HCT116 (cell line): ENCODE data around the gene FBN1. TPM values are rescaled to one million over a fixed set of nuclear protein-coding genes. Genes with fewer than 3 reads are reported as not detected.

Experiments used
- ATAC-seq: fragments of 200-7000 bp; cut with Tn5 transposase; 2 replicates; pipeline ENCODE4 v1.9.1; 2020; ENCODE audit warnings: mild to moderate bottlenecking, moderate library complexity
- BruUV-seq: library from RNA; stranded (reverse); fragments of 400-500 nt; replicated peaks from 2 replicates; lab custom pipeline; 2021; lab: Mats Ljungman, UMichigan
- CTCF ChIA-PET: fragments of 300-600 bp; sonication (Branson Sonifier 250); formaldehyde crosslinking; loops from one replicate; lab custom pipeline; 2021; ENCODE audit warnings: antibody characterized with exemption; lab: Charles Lee
- POLR2A ChIA-PET: fragments of 300-600, 350-600 bp; sonication (Branson Sonifier 250); formaldehyde crosslinking; loops from one replicate; lab custom pipeline; 2021; ENCODE audit warnings: antibody characterized with exemption; lab: Charles Lee
- RAD21 ChIA-PET, 2 experiments: fragments of 300-600 bp; sonication (Branson Sonifier 250); formaldehyde crosslinking; loops; one replicate each; lab custom pipeline; 2023; ENCODE audit warnings: low total read pairs in 2 of 2; ENCODE audit not compliant: uncharacterized antibody in 2 of 2, unreplicated experiment in 2 of 2, low non-redundant PET in 1 of 2; lab: Charles Lee
- DNase-seq: peaks from one replicate; pipeline ENCODE4 v3.0.0-alpha.2; 2010; ENCODE audit warnings: low read depth, low spot score
- H2AFZ ChIP-seq: fragments of 200-600 bp; shearing (Covaris generic), sonication (generic); 2 replicates; pipeline ENCODE4 v1.6.1; 2017; ENCODE audit warnings: low read depth, mixed run types, mixed read lengths, antibody characterized with exemption, low read length; ENCODE audit not compliant: poor library complexity, severe bottlenecking
- H3K27ac ChIP-seq: 2 replicates; pipeline ENCODE4 v1.5.1; 2012; ENCODE audit warnings: low read depth, low read length
- H3K27me3 ChIP-seq: fragments of 200-600 bp; sonication (generic); 2 replicates; pipeline ENCODE4 v1.6.1; 2016; ENCODE audit warnings: mixed run types, low read length, mixed read lengths; ENCODE audit not compliant: insufficient read depth
- H3K36me3 ChIP-seq, 2 experiments: fragments of 200-500 bp in 1 of 2; fragments of 200-600 bp in 1 of 2; sonication (Bioruptor generic) in 1 of 2; sonication (generic) in 1 of 2; 2 replicates each; pipeline versions ENCODE4 v1.5.1 to v1.6.1; 2014 to 2016; ENCODE audit warnings: low read length in 2 of 2, inconsistent platforms in 1 of 2, mixed read lengths in 1 of 2, mixed run types in 1 of 2; ENCODE audit not compliant: insufficient read depth in 2 of 2, control insufficient read depth in 1 of 2
- H3K4me1 ChIP-seq, 2 experiments: fragments of 200-600 bp in 1 of 2; sonication (generic) in 1 of 2; 2 replicates each; pipeline versions ENCODE4 v1.5.1 to v1.6.1; 2012 to 2017; ENCODE audit warnings: low read length in 2 of 2, inconsistent platforms in 1 of 2, mild to moderate bottlenecking in 1 of 2, mixed read lengths in 1 of 2, mixed run types in 1 of 2, moderate library complexity in 1 of 2; ENCODE audit not compliant: insufficient read depth in 2 of 2, control insufficient read depth in 1 of 2
- H3K4me2 ChIP-seq: fragments of 200-600 bp; sonication (generic); 2 replicates; pipeline ENCODE4 v1.6.1; 2017; ENCODE audit warnings: mixed run types, low read length, mixed read lengths
- H3K4me3 ChIP-seq, 2 experiments: fragments of 200-600 bp in 1 of 2; sonication (generic) in 1 of 2; replicated peaks in 1 of 2; 2 replicates each; pipeline ENCODE4 v1.5.1; 2011 to 2016; ENCODE audit warnings: low read length in 2 of 2, control low read depth in 1 of 2, low read depth in 1 of 2, mild to moderate bottlenecking in 1 of 2, mixed read lengths in 1 of 2, mixed run types in 1 of 2
- H3K79me2 ChIP-seq: fragments of 200-600 bp; sonication (generic); 2 replicates; pipeline ENCODE4 v1.6.1; 2017; ENCODE audit warnings: mild to moderate bottlenecking, mixed run types, low read length, moderate library complexity, mixed read lengths; ENCODE audit not compliant: insufficient read depth
- H3K9ac ChIP-seq: fragments of 200-600 bp; sonication (generic); 2 replicates; pipeline ENCODE4 v1.6.1; 2016; ENCODE audit warnings: low read length, mixed read lengths
- H3K9me2 ChIP-seq: fragments of 200-600 bp; sonication (generic), shearing (Covaris generic); 2 replicates; pipeline ENCODE4 v1.6.1; 2017; ENCODE audit warnings: mixed run types, mild to moderate bottlenecking, moderate library complexity; ENCODE audit not compliant: insufficient read depth
- H3K9me3 ChIP-seq, 2 experiments: fragments of 200-500 bp in 1 of 2; fragments of 200-600 bp in 1 of 2; sonication (Bioruptor generic) in 1 of 2; sonication (generic) in 1 of 2; 2 replicates each; pipeline ENCODE4 v1.6.1; 2014 to 2017; ENCODE audit warnings: low read length in 2 of 2, mixed read lengths in 2 of 2, inconsistent platforms in 1 of 2, low read depth in 1 of 2, mild to moderate bottlenecking in 1 of 2, mixed run types in 1 of 2, moderate library complexity in 1 of 2; ENCODE audit not compliant: control insufficient read depth in 1 of 2, insufficient read depth in 1 of 2
- H4K20me1 ChIP-seq: fragments of 200-600 bp; sonication (generic), shearing (Covaris generic); 2 replicates; pipeline ENCODE4 v1.6.1; 2017; ENCODE audit warnings: mixed run types, mild to moderate bottlenecking, moderate library complexity; ENCODE audit not compliant: insufficient read depth
- CEBPB ChIP-seq: IDR thresholded peaks from 2 replicates; pipeline ENCODE4 v1.6.1; 2012; ENCODE audit warnings: low read depth
- EGR1 ChIP-seq: IDR thresholded peaks from 2 replicates; pipeline ENCODE4 v1.6.1; 2012; ENCODE audit warnings: low read depth
- ELF1 ChIP-seq: IDR thresholded peaks from 2 replicates; pipeline ENCODE4 v1.6.1; 2012; ENCODE audit warnings: low read depth, borderline replicate concordance
- FOSL1 ChIP-seq: IDR thresholded peaks from 2 replicates; pipeline ENCODE4 v1.6.1; 2012; ENCODE audit warnings: low read depth
- JUND ChIP-seq: IDR thresholded peaks from 2 replicates; pipeline ENCODE4 v1.6.1; 2012
- POLR2A ChIP-seq: IDR thresholded peaks from 2 replicates; pipeline ENCODE4 v1.7.0; 2011; ENCODE audit warnings: borderline replicate concordance; ENCODE audit not compliant: insufficient read depth, insufficient read length; ENCODE audit errors: extremely low read depth
- RAD21 ChIP-seq: IDR thresholded peaks from 2 replicates; pipeline ENCODE4 v1.6.1; 2012; ENCODE audit warnings: low read depth, mild to moderate bottlenecking
- SIN3A ChIP-seq: IDR thresholded peaks from 2 replicates; pipeline ENCODE4 v1.6.1; 2012; ENCODE audit warnings: low read depth
- TCF7L2 ChIP-seq: IDR thresholded peaks from 2 replicates; pipeline ENCODE4 v1.7.0; 2011; ENCODE audit warnings: borderline replicate concordance, inconsistent platforms; ENCODE audit not compliant: insufficient read depth, insufficient read length; ENCODE audit errors: extremely low read depth
- YY1 ChIP-seq: IDR thresholded peaks from 2 replicates; pipeline ENCODE4 v1.6.1; 2011; ENCODE audit warnings: low read length, low read depth, moderate library complexity, mild to moderate bottlenecking; ENCODE audit not compliant: insufficient replicate concordance; ENCODE audit errors: extremely low read depth
- ZFX ChIP-seq: fragments of 450-650 bp; IDR thresholded peaks from 2 replicates; pipeline ENCODE4 v1.6.1; 2017
- ZNF274 ChIP-seq: fragments of 200-500 bp; sonication (Bioruptor generic); IDR thresholded peaks from 2 replicates; pipeline ENCODE4 v1.6.1; 2014; ENCODE audit warnings: mild to moderate bottlenecking, low read depth, low read length, inconsistent platforms
- intact Hi-C: fragments of 100-400 bp; cut with micrococcal nuclease; formaldehyde crosslinking; loops from 2 replicates; pipeline ENCODE4 v1.10.0; 2022
- total RNA-seq: library from RNA; stranded (reverse); gene quantifications from one replicate; pipeline ENCODE4 v1.2.1, GENCODE V29; 2021; ENCODE audit not compliant: unreplicated experiment
- TF ChIP-seq, protein P1 (sequence below): IDR thresholded peaks from 2 replicates; pipeline ENCODE4 v1.6.1; 2012
- TF ChIP-seq, protein P2 (sequence below), 3 experiments: fragments of 200-600 bp in 1 of 3; sonication (generic) in 1 of 3; IDR thresholded peaks in 2 of 3; conservative IDR thresholded peaks in 1 of 3; 2 replicates each; pipeline ENCODE4 v1.5.1; 2012 to 2017; ENCODE audit warnings: low read depth in 2 of 3, low read length in 2 of 3, antibody characterized with exemption in 1 of 3, borderline replicate concordance in 1 of 3, control low read depth in 1 of 3, mild to moderate bottlenecking in 1 of 3, mixed read lengths in 1 of 3, mixed run types in 1 of 3, moderate library complexity in 1 of 3; ENCODE audit not compliant: insufficient read depth in 1 of 3
- TF ChIP-seq, protein P3 (sequence below): IDR thresholded peaks from 2 replicates; pipeline ENCODE4 v1.6.1; 2012; ENCODE audit warnings: low read depth

The FBN1 gene
- total RNA-seq, 1 experiment from 2014 or later: 1.7 TPM

DNA sequence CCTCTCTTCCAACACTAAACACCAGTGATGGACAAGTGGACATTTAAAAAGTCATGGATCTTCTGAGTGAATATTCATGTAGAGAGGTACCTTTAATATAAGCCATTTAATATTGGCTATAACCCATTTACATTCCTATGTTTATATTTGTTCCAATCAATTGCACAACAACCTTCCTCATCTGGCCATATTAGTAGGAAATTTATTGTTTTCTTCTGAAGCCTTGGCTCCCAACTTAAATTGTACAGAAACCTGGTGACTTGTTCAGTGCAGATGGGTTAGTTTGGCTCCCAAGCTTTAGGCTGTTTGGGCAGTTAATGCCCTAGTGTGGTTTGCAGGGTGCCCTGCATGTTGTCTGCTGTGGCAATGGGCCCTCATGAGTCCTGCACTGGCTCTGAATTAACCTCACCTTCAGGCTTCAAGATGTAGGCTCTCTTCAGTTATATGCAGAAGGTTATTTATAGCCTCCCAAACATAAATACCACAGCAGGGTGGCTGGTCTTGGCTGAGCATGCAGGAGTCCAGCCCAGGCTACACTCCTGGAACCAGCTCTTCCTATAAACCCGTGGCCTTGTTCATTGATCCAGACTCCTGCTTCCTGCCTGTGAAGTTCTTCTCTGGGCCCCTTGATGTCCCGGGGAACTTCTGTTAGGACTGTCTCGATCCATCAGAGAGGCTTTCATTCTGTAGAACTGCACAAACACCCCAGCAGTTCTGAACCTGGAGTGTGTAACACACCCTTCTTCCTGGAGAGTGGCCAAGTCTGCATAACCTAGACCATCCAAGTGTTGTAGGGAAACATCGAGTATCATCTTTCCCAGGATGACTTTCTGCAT, 257.3 kb downstream of the FBN1 start:
- TF ChIP-seq, protein P1, sequence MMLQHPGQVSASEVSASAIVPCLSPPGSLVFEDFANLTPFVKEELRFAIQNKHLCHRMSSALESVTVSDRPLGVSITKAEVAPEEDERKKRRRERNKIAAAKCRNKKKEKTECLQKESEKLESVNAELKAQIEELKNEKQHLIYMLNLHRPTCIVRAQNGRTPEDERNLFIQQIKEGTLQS: no peak
- TF ChIP-seq JUND: no peak
- no peak for TF ChIP-seq ZFX
- TF ChIP-seq ZNF274: no peak
- TF ChIP-seq YY1: no peak
- TF ChIP-seq FOSL1: no peak
- no peak for TF ChIP-seq ELF1
- TF ChIP-seq, protein P2, sequence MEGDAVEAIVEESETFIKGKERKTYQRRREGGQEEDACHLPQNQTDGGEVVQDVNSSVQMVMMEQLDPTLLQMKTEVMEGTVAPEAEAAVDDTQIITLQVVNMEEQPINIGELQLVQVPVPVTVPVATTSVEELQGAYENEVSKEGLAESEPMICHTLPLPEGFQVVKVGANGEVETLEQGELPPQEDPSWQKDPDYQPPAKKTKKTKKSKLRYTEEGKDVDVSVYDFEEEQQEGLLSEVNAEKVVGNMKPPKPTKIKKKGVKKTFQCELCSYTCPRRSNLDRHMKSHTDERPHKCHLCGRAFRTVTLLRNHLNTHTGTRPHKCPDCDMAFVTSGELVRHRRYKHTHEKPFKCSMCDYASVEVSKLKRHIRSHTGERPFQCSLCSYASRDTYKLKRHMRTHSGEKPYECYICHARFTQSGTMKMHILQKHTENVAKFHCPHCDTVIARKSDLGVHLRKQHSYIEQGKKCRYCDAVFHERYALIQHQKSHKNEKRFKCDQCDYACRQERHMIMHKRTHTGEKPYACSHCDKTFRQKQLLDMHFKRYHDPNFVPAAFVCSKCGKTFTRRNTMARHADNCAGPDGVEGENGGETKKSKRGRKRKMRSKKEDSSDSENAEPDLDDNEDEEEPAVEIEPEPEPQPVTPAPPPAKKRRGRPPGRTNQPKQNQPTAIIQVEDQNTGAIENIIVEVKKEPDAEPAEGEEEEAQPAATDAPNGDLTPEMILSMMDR (IDR thresholded peaks at IDR 0.05 in 2 of 3, conservative IDR thresholded peaks at IDR 0.05 in 1 of 3; ENCODE audit: borderline replicate concordance in 1 of 3, insufficient read depth in 1 of 3, low read depth in 2 of 3, low read length in 2 of 3): no peak
- TF ChIP-seq EGR1: no peak
- TF ChIP-seq SIN3A: no peak
- TF ChIP-seq RAD21: no peak
- no peak for TF ChIP-seq POLR2A
- no peak for TF ChIP-seq TCF7L2
- TF ChIP-seq, protein P3, sequence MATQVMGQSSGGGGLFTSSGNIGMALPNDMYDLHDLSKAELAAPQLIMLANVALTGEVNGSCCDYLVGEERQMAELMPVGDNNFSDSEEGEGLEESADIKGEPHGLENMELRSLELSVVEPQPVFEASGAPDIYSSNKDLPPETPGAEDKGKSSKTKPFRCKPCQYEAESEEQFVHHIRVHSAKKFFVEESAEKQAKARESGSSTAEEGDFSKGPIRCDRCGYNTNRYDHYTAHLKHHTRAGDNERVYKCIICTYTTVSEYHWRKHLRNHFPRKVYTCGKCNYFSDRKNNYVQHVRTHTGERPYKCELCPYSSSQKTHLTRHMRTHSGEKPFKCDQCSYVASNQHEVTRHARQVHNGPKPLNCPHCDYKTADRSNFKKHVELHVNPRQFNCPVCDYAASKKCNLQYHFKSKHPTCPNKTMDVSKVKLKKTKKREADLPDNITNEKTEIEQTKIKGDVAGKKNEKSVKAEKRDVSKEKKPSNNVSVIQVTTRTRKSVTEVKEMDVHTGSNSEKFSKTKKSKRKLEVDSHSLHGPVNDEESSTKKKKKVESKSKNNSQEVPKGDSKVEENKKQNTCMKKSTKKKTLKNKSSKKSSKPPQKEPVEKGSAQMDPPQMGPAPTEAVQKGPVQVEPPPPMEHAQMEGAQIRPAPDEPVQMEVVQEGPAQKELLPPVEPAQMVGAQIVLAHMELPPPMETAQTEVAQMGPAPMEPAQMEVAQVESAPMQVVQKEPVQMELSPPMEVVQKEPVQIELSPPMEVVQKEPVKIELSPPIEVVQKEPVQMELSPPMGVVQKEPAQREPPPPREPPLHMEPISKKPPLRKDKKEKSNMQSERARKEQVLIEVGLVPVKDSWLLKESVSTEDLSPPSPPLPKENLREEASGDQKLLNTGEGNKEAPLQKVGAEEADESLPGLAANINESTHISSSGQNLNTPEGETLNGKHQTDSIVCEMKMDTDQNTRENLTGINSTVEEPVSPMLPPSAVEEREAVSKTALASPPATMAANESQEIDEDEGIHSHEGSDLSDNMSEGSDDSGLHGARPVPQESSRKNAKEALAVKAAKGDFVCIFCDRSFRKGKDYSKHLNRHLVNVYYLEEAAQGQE: no peak
- TF ChIP-seq CEBPB: no peak
- no peak overlapping the region for H3K4me2 ChIP-seq
- BruUV-seq: no TSS peak
- no peaks in the 10 kb centered on the region for H3K9me2 ChIP-seq
- peak; percentile 32; the same call in 1 of the 2 replicates for ATAC-seq
- ChIA-PET POLR2A (no interaction called here), CTCF (no interaction called here), RAD21 (no interaction called here)
- no peaks in the 10 kb centered on the region for H3K36me3 ChIP-seq
- H3K4me1 ChIP-seq: peaks cover 3 to 34% of the 10 kb centered on the region in 2 experiments; a peak in 3 of 4 replicates
- no peak overlapping the region for H2AFZ ChIP-seq
- no peak for DNase-seq
- H4K20me1 ChIP-seq: no peaks in the 10 kb centered on the region
- H3K27ac ChIP-seq: no peak overlapping the region
- intact Hi-C loops: loop anchor here (5.0 kb wide), 1 partner anchor 59 kb away; no protein-coding TSS in a partner anchor
- no peaks in the 10 kb centered on the region for H3K79me2 ChIP-seq
- no peaks in the 10 kb centered on the region for H3K27me3 ChIP-seq
- no peak overlapping the region for H3K4me3 ChIP-seq
- H3K9me3 ChIP-seq: no peaks in the 10 kb centered on the region
- no peak overlapping the region for H3K9ac ChIP-seq
